ENCODE data around the gene LRRC8C.
"Not testable (repeated sequence)": the region's sequence is repeated elsewhere in the genome, so short reads cannot be mapped to it uniquely, and the experiment has no call there.

The LRRC8C gene

GRCh38 chr1:89695847-89696246 is 62.9 kb downstream of the LRRC8C start:
- H3K4me1 Mint-ChIP-seq, result peaks cover 71% of the 10 kb centered on the region
- peaks cover 98% of the 10 kb centered on the region for H3K36me3 Mint-ChIP-seq
- ATAC-seq (peak; percentile 60), DNase-seq (ENCODE audit: low spot score in 2 of 2) (no peak)
- no peak overlapping the region for H3K4me3 Mint-ChIP-seq
- H3K9me3 Mint-ChIP-seq, result no peaks in the 10 kb centered on the region
- peak overlapping the region; percentile 79 for H3K27ac Mint-ChIP-seq

- Mint-ChIP-seq H3K27ac (peak overlapping the region; percentile 74), H3K9me3 (no peaks in the 10 kb centered on the region), H3K4me3 (no peak overlapping the region), H3K4me1 (peaks cover 79% of the 10 kb centered on the region), H3K36me3 (peaks cover 100% of the 10 kb centered on the region)
- ATAC-seq, result no peak
- no peak for DNase-seq (ENCODE audit: low spot score in 2 of 2)
Observed at GRCh38 chr1:89697383-89697782, 64.5 kb downstream of the LRRC8C start.

GRCh38 chr1:89698020-89698560 is 65.2 kb downstream of the LRRC8C start:
- DNase-seq (ENCODE audit: low spot score in 2 of 2) (no peak), ATAC-seq (no peak)
- H3K36me3 Mint-ChIP-seq, result peaks cover 100% of the 10 kb centered on the region
- peak overlapping the region; percentile 74 for H3K27ac Mint-ChIP-seq
- H3K9me3 Mint-ChIP-seq, result no peaks in the 10 kb centered on the region
- H3K4me3 Mint-ChIP-seq, result peak overlapping the region; percentile 42
- peaks cover 78% of the 10 kb centered on the region for H3K4me1 Mint-ChIP-seq

GRCh38 chr1:89698624-89699023 is 65.7 kb downstream of the LRRC8C start:
- H3K9me3 Mint-ChIP-seq, result no peaks in the 10 kb centered on the region
- peak overlapping the region; percentile 42 for H3K4me3 Mint-ChIP-seq
- peaks cover 100% of the 10 kb centered on the region for H3K36me3 Mint-ChIP-seq
- no peak for DNase-seq (ENCODE audit: low spot score in 2 of 2)
- ATAC-seq, result no peak
- H3K4me1 Mint-ChIP-seq, result peaks cover 78% of the 10 kb centered on the region
- peak overlapping the region; percentile 74 for H3K27ac Mint-ChIP-seq

GRCh38 chr1:89699451-89699986 is 66.6 kb downstream of the LRRC8C start:
- no peak for ATAC-seq
- H3K27ac Mint-ChIP-seq, result peak overlapping the region; percentile 74
- H3K9me3 Mint-ChIP-seq, result no peaks in the 10 kb centered on the region
- H3K4me1 Mint-ChIP-seq, result peaks cover 70% of the 10 kb centered on the region
- no peak for DNase-seq (ENCODE audit: low spot score in 2 of 2)
- peak overlapping the region; percentile 42 for H3K4me3 Mint-ChIP-seq
- peaks cover 100% of the 10 kb centered on the region for H3K36me3 Mint-ChIP-seq

- no peak overlapping the region for H3K4me3 Mint-ChIP-seq
- peak overlapping the region; percentile 74 for H3K27ac Mint-ChIP-seq
- peak; percentile 85 for ATAC-seq
- DNase-seq (ENCODE audit: low spot score in 2 of 2), result no peak
- peaks cover 88% of the 10 kb centered on the region for H3K36me3 Mint-ChIP-seq
- no peaks in the 10 kb centered on the region for H3K9me3 Mint-ChIP-seq
- H3K4me1 Mint-ChIP-seq, result peaks cover 57% of the 10 kb centered on the region
Observed at GRCh38 chr1:89701746-89702241, 68.9 kb downstream of the LRRC8C start.

- no peaks in the 10 kb centered on the region for H3K9me3 Mint-ChIP-seq
- ATAC-seq (no peak), DNase-seq (ENCODE audit: low spot score in 2 of 2) (no peak)
- peaks cover 88% of the 10 kb centered on the region for H3K36me3 Mint-ChIP-seq
- peaks cover 56% of the 10 kb centered on the region for H3K4me1 Mint-ChIP-seq
- no peak overlapping the region for H3K4me3 Mint-ChIP-seq
- peak overlapping the region; percentile 74 for H3K27ac Mint-ChIP-seq
Observed at GRCh38 chr1:89702520-89703045, 69.7 kb downstream of the LRRC8C start.

GRCh38 chr1:89703469-89703868 is 70.5 kb downstream of the LRRC8C start:
- ATAC-seq (no peak), DNase-seq (ENCODE audit: low spot score in 2 of 2) (no peak)
- Mint-ChIP-seq H3K36me3 (peaks cover 88% of the 10 kb centered on the region), H3K9me3 (no peaks in the 10 kb centered on the region), H3K27ac (no peak overlapping the region), H3K4me1 (peaks cover 55% of the 10 kb centered on the region), H3K4me3 (no peak overlapping the region)

- H3K27ac Mint-ChIP-seq, result no peak overlapping the region
- no peak for ATAC-seq
- H3K9me3 Mint-ChIP-seq, result no peaks in the 10 kb centered on the region
- peaks cover 53% of the 10 kb centered on the region for H3K4me1 Mint-ChIP-seq
- peaks cover 88% of the 10 kb centered on the region for H3K36me3 Mint-ChIP-seq
- H3K4me3 Mint-ChIP-seq, result no peak overlapping the region
- DNase-seq (ENCODE audit: low spot score in 2 of 2), result no peak
Observed at GRCh38 chr1:89704014-89704413, 71.1 kb downstream of the LRRC8C start.

- not testable (repeated sequence) for H3K4me3 Mint-ChIP-seq; H3K9me3 Mint-ChIP-seq; ATAC-seq; H3K27ac Mint-ChIP-seq; DNase-seq (ENCODE audit: low spot score in 2 of 2)
- peaks cover 46% of the 10 kb centered on the region for H3K4me1 Mint-ChIP-seq
- peaks cover 88% of the 10 kb centered on the region for H3K36me3 Mint-ChIP-seq
Observed at GRCh38 chr1:89704885-89705284, 72.0 kb downstream of the LRRC8C start.

- H3K4me1 Mint-ChIP-seq, result peaks cover 40% of the 10 kb centered on the region
- ATAC-seq (no peak), DNase-seq (ENCODE audit: low spot score in 2 of 2) (no peak)
- no peak overlapping the region for H3K4me3 Mint-ChIP-seq
- H3K36me3 Mint-ChIP-seq, result peaks cover 88% of the 10 kb centered on the region
- H3K27ac Mint-ChIP-seq, result no peak overlapping the region
- H3K9me3 Mint-ChIP-seq, result no peaks in the 10 kb centered on the region
Observed at GRCh38 chr1:89705901-89706699, 73.2 kb downstream of the LRRC8C start.

- ATAC-seq (no peak), DNase-seq (ENCODE audit: low spot score in 2 of 2) (no peak)
- H3K36me3 Mint-ChIP-seq, result peaks cover 88% of the 10 kb centered on the region
- peaks cover 35% of the 10 kb centered on the region for H3K4me1 Mint-ChIP-seq
- no peak overlapping the region for H3K27ac Mint-ChIP-seq
- no peaks in the 10 kb centered on the region for H3K9me3 Mint-ChIP-seq
- no peak overlapping the region for H3K4me3 Mint-ChIP-seq
Observed at GRCh38 chr1:89706700-89707012, 73.7 kb downstream of the LRRC8C start.

- H3K9me3 Mint-ChIP-seq, result no peaks in the 10 kb centered on the region
- no peak for ATAC-seq
- DNase-seq (ENCODE audit: low spot score in 2 of 2), result no peak
- peaks cover 88% of the 10 kb centered on the region for H3K36me3 Mint-ChIP-seq
- H3K27ac Mint-ChIP-seq, result peak overlapping the region; percentile 57
- H3K4me1 Mint-ChIP-seq, result peaks cover 23% of the 10 kb centered on the region
- no peak overlapping the region for H3K4me3 Mint-ChIP-seq
Observed at GRCh38 chr1:89708751-89709375, 75.9 kb downstream of the LRRC8C start.

- Mint-ChIP-seq H3K36me3 (peaks cover 94% of the 10 kb centered on the region), H3K4me1 (peaks cover 37% of the 10 kb centered on the region), H3K9me3 (no peaks in the 10 kb centered on the region), H3K4me3 (no peak overlapping the region), H3K27ac (peak overlapping the region; percentile 78)
- ATAC-seq (no peak), DNase-seq (ENCODE audit: low spot score in 2 of 2) (no peak)
Observed at GRCh38 chr1:89710498-89711139, 77.7 kb downstream of the LRRC8C start.

Measured in stimulated activated effector memory CD8-positive, alpha-beta T cell treated with anti-CD3 and anti-CD28 coated beads, Interleukin-12 subunit alpha, Interleukin-12 subunit beta, amount 100 ng/mL, for 72 hours (primary cell).